Measurements from ENCODE around the gene DIP2B. TPM values are rescaled to one million over a fixed set of nuclear protein-coding genes. Genes with fewer than 3 reads are reported as not detected.

The DIP2B gene
- total RNA-seq, 6 donors from 2014 or later = 26.1 to 54.5 (median 29.4) TPM

GRCh38 chr12:50639721-50640120 lies 134.9 kb downstream of the DIP2B start:
- TF ChIP-seq POLR2AphosphoS5 (IDR thresholded peaks at IDR 0.05) (no peak), EP300 (IDR thresholded peaks at IDR 0.05) (no peak), CTCF (IDR thresholded peaks at IDR 0.05) (no peak), POLR2A (IDR thresholded peaks at IDR 0.05) (no peak)
- H3K27me3 ChIP-seq = no peaks in the 10 kb centered on the region
- no peak overlapping the region for H3K4me3 ChIP-seq
- H3K4me1 ChIP-seq = peaks cover 4 to 17% (median 10%) of the 10 kb centered on the region in 4 donors
- peaks cover 0 to 6% (median 4%) of the 10 kb centered on the region in 4 donors for H3K36me3 ChIP-seq
- H3K27ac ChIP-seq = no peak overlapping the region
- ATAC-seq (ENCODE audit: low FRiP score in 2 of 2) (no peak), DNase-seq (no peak)
- WGBS, 2 donors = 89% methylated on average over 4 of the region's 4 CpGs
- H3K9me3 ChIP-seq = no peaks in the 10 kb centered on the region

GRCh38 chr12:50640321-50640939 lies 135.6 kb downstream of the DIP2B start:
- 75 to 80% methylated on average over 7 of the region's 7 CpGs for WGBS, 2 donors
- H3K27me3 ChIP-seq = no peaks in the 10 kb centered on the region
- H3K27ac ChIP-seq = no peak overlapping the region
- H3K36me3 ChIP-seq = peaks cover 0 to 6% (median 4%) of the 10 kb centered on the region in 4 donors
- TF ChIP-seq POLR2AphosphoS5 (IDR thresholded peaks at IDR 0.05) = no peak
- no peak for TF ChIP-seq CTCF (IDR thresholded peaks at IDR 0.05)
- no peak for TF ChIP-seq POLR2A (IDR thresholded peaks at IDR 0.05)
- TF ChIP-seq EP300 (IDR thresholded peaks at IDR 0.05) = no peak
- ATAC-seq (ENCODE audit: low FRiP score in 2 of 2) (no peak), DNase-seq (no peak)
- H3K4me1 ChIP-seq = peaks cover 3 to 10% (median 4%) of the 10 kb centered on the region in 4 donors
- no peak overlapping the region for H3K4me3 ChIP-seq
- H3K9me3 ChIP-seq = no peaks in the 10 kb centered on the region

- DNase-seq (no peak), ATAC-seq (ENCODE audit: low FRiP score in 2 of 2) (no peak)
- Histone ChIP-seq H3K27ac (no peak overlapping the region), H3K9me3 (no peaks in the 10 kb centered on the region), H3K36me3 (peaks cover 0 to 6% (median 4%) of the 10 kb centered on the region in 4 donors), H3K4me3 (no peak overlapping the region), H3K4me1 (peaks cover 0 to 10% (median 2%) of the 10 kb centered on the region in 4 donors), H3K27me3 (no peaks in the 10 kb centered on the region)
- WGBS, 2 donors = 70% methylated on average over 5 of the region's 5 CpGs
- TF ChIP-seq EP300 (IDR thresholded peaks at IDR 0.05) = no peak
- TF ChIP-seq POLR2A (IDR thresholded peaks at IDR 0.05) = no peak
- no peak for TF ChIP-seq CTCF (IDR thresholded peaks at IDR 0.05)
- no peak for TF ChIP-seq POLR2AphosphoS5 (IDR thresholded peaks at IDR 0.05)
Observed at GRCh38 chr12:50641566-50641965, 136.8 kb downstream of the DIP2B start.

GRCh38 chr12:50642035-50642451 lies 137.3 kb downstream of the DIP2B start:
- DNase-seq = no peak
- H3K36me3 ChIP-seq = peaks cover 0 to 6% (median 4%) of the 10 kb centered on the region in 4 donors

More at GRCh38 chr12:50642035-50642451, 137.3 kb downstream of the DIP2B start:
- Histone ChIP-seq H3K27me3 (no peaks in the 10 kb centered on the region), H3K27ac (no peak overlapping the region), H3K9me3 (no peaks in the 10 kb centered on the region), H3K4me1 (peaks cover 0 to 10% (median 2%) of the 10 kb centered on the region in 4 donors), H3K4me3 (no peak overlapping the region)
- no peak for ATAC-seq (ENCODE audit: low FRiP score in 2 of 2)
- 58 to 61% methylated on average over 1 of the region's 1 CpG for WGBS, 2 donors
- TF ChIP-seq POLR2AphosphoS5 (IDR thresholded peaks at IDR 0.05) (no peak), EP300 (IDR thresholded peaks at IDR 0.05) (no peak), CTCF (IDR thresholded peaks at IDR 0.05) (no peak), POLR2A (IDR thresholded peaks at IDR 0.05) (no peak)

Data from upper lobe of left lung (tissue), 6 donors.